K562 (cell line): ENCODE measurements around the gene PBXIP1. TPM values are rescaled to one million over a fixed set of nuclear protein-coding genes. Genes with fewer than 3 reads are reported as not detected.
A peak's percentile ranks its signal among the peaks of the same experiment; 100 is the strongest.

Experiments used
- ASH1L ChIP-seq: fragments of 450-650 bp; IDR thresholded peaks from 2 replicates; pipeline ENCODE4 v1.6.1; 2018; ENCODE audit warnings: borderline replicate concordance, mild to moderate bottlenecking, low read depth; ENCODE audit not compliant: partially characterized antibody
- ATF1 ChIP-seq, 2 experiments: fragments of 450-650 bp in 1 of 2; IDR thresholded peaks; 2 replicates each; pipeline ENCODE4 v1.6.1; 2016; ENCODE audit warnings: missing compliant biosample characterization in 1 of 2, missing genetic modification characterization in 1 of 2
- BCLAF1 ChIP-seq, 2 experiments: fragments of 450-650 bp in 1 of 2; IDR thresholded peaks; 2 replicates each; pipeline ENCODE4 v1.6.1; 2011 to 2017; ENCODE audit warnings: low read depth in 2 of 2, antibody characterized with exemption in 1 of 2, borderline replicate concordance in 1 of 2, low read length in 1 of 2, mild to moderate bottlenecking in 1 of 2, mixed read lengths in 1 of 2; ENCODE audit not compliant: control insufficient read depth in 1 of 2
- CBFB ChIP-seq: sonication (generic); formaldehyde crosslinking; IDR thresholded peaks from 2 replicates; pipeline ENCODE4 v1.4.0; 2020; ENCODE audit warnings: mild to moderate bottlenecking, missing genetic modification reagents
- CREB1 ChIP-seq, 2 experiments: sonication (generic) in 1 of 2; formaldehyde crosslinking in 1 of 2; IDR thresholded peaks; 2 replicates each; pipeline versions ENCODE4 v1.6.1 to v1.8.0; 2012 to 2022; ENCODE audit warnings: inconsistent platforms in 1 of 2, mild to moderate bottlenecking in 1 of 2, missing genetic modification reagents in 1 of 2, moderate library complexity in 1 of 2
- CTBP1 ChIP-seq: fragments of 450-650 bp; IDR thresholded peaks from 2 replicates; pipeline ENCODE4 v1.6.1; 2016; ENCODE audit warnings: borderline replicate concordance
- FIP1L1 ChIP-seq: fragments of 200-400 bp; formaldehyde crosslinking; IDR thresholded peaks from 2 replicates; pipeline ENCODE4 v1.6.1; 2018; ENCODE audit warnings: mild to moderate bottlenecking, low read depth, low read length; ENCODE audit not compliant: poor library complexity, severe bottlenecking
- FUS ChIP-seq: fragments of 200-400 bp; formaldehyde crosslinking; optimal IDR thresholded peaks from 2 replicates; pipeline ENCODE3; 2017; ENCODE audit warnings: low read depth, low read length
- MED1 ChIP-seq: sonication (generic); formaldehyde crosslinking; IDR thresholded peaks from 2 replicates; pipeline ENCODE4 v1.8.1; 2023; ENCODE audit warnings: missing genetic modification reagents, borderline replicate concordance
- MTA3 ChIP-seq: fragments of 450-650 bp; formaldehyde crosslinking; IDR thresholded peaks from 2 replicates; pipeline ENCODE4 v1.6.1; 2017; ENCODE audit warnings: mild to moderate bottlenecking, borderline replicate concordance
- NFE2 ChIP-seq: IDR thresholded peaks from 2 replicates; pipeline ENCODE4 v1.6.1; 2014; ENCODE audit warnings: antibody characterized with exemption, low read depth
- NONO ChIP-seq, 2 experiments: fragments of 200-400 bp in 1 of 2; fragments of 450-650 bp in 1 of 2; formaldehyde crosslinking in 1 of 2; IDR thresholded peaks; 2 replicates each; pipeline ENCODE4 v1.6.1; 2017; ENCODE audit warnings: low read depth in 2 of 2, mild to moderate bottlenecking in 2 of 2, moderate library complexity in 2 of 2, low read length in 1 of 2
- SLC30A9 ChIP-seq: fragments of 250-450 bp; sonication (Bioruptor Pico); IDR thresholded peaks from 2 replicates; pipeline ENCODE4 v1.8.0; 2022; ENCODE audit warnings: mild to moderate bottlenecking, moderate library complexity
- TBP ChIP-seq: optimal IDR thresholded peaks from 2 replicates; pipeline ENCODE3; 2011; ENCODE audit warnings: low read depth, low read length, improper control_type of control experiment
- ZNF311 ChIP-seq: fragments of 250-450 bp; sonication (Bioruptor Pico); IDR thresholded peaks from 2 replicates; pipeline ENCODE4 v1.4.0; 2020; ENCODE audit warnings: mild to moderate bottlenecking, moderate library complexity
- polyA plus RNA-seq, 8 experiments: library from polyadenylated mRNA; depleted of rRNA in 4 of 8; stranded (reverse) in 5 of 8; unstranded in 3 of 8; fragments of >200 nt; fragmentation: Nextera tagmentation in 2 of 8; fragmentation: Illumina TruSeq in 1 of 8; extraction: Ambion mirVana in 2 of 8; extraction: Trizol in 1 of 8; gene quantifications; 2 replicates each; pipeline versions ENCODE4 v1.2.1 to v1.2.3, GENCODE V29; 2011 to 2014; ENCODE audit warnings: inconsistent platforms in 1 of 8, missing spikeins in 1 of 8
- total RNA-seq, 7 experiments: library from RNA; depleted of rRNA in 6 of 7; stranded (reverse); fragments of >200 nt in 6 of 7; fragmentation: Illumina TruSeq in 2 of 7; extraction: Trizol in 2 of 7; gene quantifications; 2 replicates each; pipeline versions ENCODE4 v1.2.1 to v1.2.3, GENCODE V29; 2011 to 2021; ENCODE audit warnings: low replicate concordance in 1 of 7
- TF ChIP-seq, protein P1 (sequence below), 2 experiments: fragments of 450-650 bp; formaldehyde crosslinking in 1 of 2; IDR thresholded peaks; 2 replicates each; pipeline versions ENCODE4 v1.4.0 to v1.6.1; 2014 to 2020; ENCODE audit warnings: mild to moderate bottlenecking in 2 of 2, borderline replicate concordance in 1 of 2, low read depth in 1 of 2

Gene PBXIP1
- total and polyA plus RNA-seq, 9 of the 15 experiments (the other 6 are each of a cell fraction or from before 2014, with no cell fraction given), result 0.13 to 8.3 (median 5.8) TPM

- TF ChIP-seq BCLAF1 (IDR thresholded peaks at IDR 0.05; ENCODE audit: borderline replicate concordance in 1 of 2, control insufficient read depth in 1 of 2, low read depth in 2 of 2, low read length in 1 of 2) (no peak), SLC30A9 (CRISPR knock-in tag) (no peak), CTBP1 (peak; percentile 92), MED1 (CRISPR knock-in tag) (no peak), NONO (IDR thresholded peaks at IDR 0.05; ENCODE audit: low read depth in 2 of 2, low read length in 1 of 2) (peak in 1 of 2 experiments; percentile 99; a peak in 1 of 4 replicates), TBP (peak; percentile 67), NFE2 (0 out of 2 replicates have a peak, but pooled peaks have one; percentile 16), MTA3 (peak; percentile 79), ZNF311 (CRISPR knock-in tag) (no peak), CBFB (CRISPR knock-in tag) (peak; percentile 90), ASH1L (no peak), CREB1 (IDR thresholded peaks at IDR 0.05) (no peak; the same call in 1 of the 2 replicates), CREB1 (CRISPR knock-in tag; IDR thresholded peaks at IDR 0.05) (no peak), ATF1 (CRISPR knock-in tag; IDR thresholded peaks at IDR 0.05) (no peak), ATF1 (tag; IDR thresholded peaks at IDR 0.05) (no peak), FIP1L1 (peak; percentile 63), FUS (no peak)
- TF ChIP-seq, protein P1, sequence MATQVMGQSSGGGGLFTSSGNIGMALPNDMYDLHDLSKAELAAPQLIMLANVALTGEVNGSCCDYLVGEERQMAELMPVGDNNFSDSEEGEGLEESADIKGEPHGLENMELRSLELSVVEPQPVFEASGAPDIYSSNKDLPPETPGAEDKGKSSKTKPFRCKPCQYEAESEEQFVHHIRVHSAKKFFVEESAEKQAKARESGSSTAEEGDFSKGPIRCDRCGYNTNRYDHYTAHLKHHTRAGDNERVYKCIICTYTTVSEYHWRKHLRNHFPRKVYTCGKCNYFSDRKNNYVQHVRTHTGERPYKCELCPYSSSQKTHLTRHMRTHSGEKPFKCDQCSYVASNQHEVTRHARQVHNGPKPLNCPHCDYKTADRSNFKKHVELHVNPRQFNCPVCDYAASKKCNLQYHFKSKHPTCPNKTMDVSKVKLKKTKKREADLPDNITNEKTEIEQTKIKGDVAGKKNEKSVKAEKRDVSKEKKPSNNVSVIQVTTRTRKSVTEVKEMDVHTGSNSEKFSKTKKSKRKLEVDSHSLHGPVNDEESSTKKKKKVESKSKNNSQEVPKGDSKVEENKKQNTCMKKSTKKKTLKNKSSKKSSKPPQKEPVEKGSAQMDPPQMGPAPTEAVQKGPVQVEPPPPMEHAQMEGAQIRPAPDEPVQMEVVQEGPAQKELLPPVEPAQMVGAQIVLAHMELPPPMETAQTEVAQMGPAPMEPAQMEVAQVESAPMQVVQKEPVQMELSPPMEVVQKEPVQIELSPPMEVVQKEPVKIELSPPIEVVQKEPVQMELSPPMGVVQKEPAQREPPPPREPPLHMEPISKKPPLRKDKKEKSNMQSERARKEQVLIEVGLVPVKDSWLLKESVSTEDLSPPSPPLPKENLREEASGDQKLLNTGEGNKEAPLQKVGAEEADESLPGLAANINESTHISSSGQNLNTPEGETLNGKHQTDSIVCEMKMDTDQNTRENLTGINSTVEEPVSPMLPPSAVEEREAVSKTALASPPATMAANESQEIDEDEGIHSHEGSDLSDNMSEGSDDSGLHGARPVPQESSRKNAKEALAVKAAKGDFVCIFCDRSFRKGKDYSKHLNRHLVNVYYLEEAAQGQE (IDR thresholded peaks at IDR 0.05; ENCODE audit: borderline replicate concordance), result no peak; the same call in 1 of the 2 replicates
- TF ChIP-seq, protein P1 (CRISPR knock-in tag; IDR thresholded peaks at IDR 0.05; ENCODE audit: low read depth), result 0 out of 2 replicates have a peak, but pooled peaks have one; percentile 63
Measured at GRCh38 chr1:154936555-154937084, 19.3 kb downstream of the PBXIP1 start, which contains the start of gene PMVK (continued).
